GM21529 (cell line): ENCODE results near the gene PID1.
"Not testable (repeated sequence)": the region's sequence is repeated elsewhere in the genome, so short reads cannot be mapped to it uniquely, and the experiment has no call there.

Experiments used
- ATAC-seq: cut with Tn5 transposase; IDR thresholded peaks from one replicate; pipeline ENCODE4 v1.9.1; 2021; ENCODE audit not compliant: unreplicated experiment

The PID1 gene

DNA sequence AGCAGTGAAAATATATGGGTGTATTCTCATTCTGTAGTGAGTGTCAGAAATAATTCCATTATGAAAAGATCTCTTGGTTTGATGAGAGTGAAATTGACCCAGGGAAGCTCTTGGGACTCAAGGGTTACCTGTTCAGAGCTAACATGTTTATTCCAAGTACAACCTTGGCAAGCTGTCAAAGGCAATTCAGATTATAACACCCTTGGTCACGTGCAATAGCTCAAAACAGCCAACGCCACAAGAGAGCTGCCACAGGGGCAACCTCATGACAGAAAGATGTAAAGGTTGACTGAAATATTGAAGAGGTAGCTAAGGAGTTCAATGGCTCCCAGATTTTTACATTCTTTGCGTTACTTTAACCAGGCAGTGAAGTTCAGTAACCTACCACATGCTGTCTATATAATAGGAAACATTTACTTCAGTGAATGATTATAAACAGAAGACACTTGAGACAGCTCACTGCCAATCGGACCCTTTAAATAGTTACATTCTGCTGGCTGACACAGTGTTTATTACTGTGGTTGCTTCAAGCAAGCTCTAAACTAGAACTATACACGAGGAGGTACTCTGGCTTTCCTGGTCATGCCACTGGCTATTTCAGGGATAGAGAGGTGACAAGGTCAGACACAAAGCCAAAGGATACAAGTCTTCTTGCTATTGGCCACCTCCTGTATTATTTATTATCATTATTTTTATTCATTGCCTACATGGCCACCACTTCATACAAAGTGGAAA is 187.3 kb downstream of the PID1 start:
- no peak for ATAC-seq

DNA sequence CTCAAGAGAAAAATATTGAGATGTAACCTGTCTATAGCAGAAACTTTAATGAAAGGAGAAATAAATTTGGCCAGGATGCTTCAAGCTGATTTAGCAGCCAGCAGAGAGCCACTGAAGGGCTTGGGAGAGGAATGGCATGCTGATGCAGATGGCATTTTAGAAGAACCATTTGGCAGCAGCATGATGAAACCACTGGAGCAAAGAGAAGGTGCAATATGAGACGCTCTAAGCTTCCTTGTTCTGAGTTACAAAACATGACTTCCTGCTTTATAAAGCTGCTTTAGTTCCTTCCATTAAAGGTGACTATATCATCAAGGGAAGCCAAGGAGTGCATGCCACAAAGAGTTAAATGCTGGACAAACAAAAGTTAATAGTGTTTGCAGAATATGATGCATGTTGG is 189.7 kb downstream of the PID1 start:
- no peak for ATAC-seq

DNA sequence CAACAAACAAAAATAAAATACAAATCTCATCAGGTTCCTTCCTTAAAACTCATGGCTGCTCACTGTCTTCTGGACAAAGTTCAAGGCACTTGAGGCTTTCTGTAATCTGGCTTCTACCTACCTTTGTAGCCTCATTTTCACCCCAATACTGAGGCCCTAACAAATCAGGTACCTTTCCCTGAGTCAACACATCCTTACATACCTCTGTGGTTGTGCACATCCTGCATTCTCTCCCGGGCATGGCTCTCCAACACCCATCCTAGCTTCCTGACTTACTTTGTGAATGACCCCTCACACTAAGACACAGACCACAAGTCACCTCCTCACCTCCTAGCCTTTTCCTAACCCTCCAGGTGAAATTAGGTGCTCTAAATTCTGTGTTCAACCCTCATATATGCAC is 190.9 kb downstream of the PID1 start:
- ATAC-seq = no peak

DNA sequence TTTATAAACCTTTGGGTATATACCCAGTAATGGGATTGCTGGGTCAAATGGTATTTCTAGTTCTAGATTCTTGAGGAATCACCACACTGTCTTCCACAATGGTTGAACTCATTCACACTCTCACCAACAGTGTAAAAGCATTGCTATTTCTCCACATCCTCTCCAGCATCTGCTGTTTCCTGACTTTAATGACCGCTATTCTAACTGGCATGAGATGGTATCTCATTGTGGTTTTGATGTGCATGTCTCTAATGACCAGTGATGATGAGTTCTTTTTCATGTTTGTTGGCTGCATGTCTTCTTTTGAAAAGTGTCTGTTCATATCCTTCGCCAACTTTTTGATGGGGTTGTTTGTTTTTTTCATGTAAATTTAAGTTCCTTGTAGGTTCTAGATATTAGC is 194.2 kb downstream of the PID1 start:
- not testable (repeated sequence) for ATAC-seq

DNA sequence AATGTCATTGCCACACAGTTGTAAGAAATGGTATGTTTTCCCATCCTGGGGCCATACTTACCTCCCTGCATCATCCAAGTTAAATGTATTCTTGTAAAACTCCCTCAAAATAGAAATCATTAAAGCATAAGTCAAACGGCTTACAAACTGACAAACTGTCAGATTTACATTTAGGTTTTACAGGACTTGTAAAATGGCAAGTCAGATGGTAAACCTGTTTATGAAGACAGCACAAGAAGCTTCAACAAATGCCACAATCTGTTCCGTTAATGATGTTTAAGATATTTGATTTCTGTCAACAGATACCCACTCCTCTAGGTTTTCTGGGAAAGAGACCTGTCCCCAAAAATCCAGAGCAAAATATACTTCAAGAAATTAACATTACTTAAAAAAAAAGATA is 197.2 kb downstream of the PID1 start:
- no peak for ATAC-seq

DNA sequence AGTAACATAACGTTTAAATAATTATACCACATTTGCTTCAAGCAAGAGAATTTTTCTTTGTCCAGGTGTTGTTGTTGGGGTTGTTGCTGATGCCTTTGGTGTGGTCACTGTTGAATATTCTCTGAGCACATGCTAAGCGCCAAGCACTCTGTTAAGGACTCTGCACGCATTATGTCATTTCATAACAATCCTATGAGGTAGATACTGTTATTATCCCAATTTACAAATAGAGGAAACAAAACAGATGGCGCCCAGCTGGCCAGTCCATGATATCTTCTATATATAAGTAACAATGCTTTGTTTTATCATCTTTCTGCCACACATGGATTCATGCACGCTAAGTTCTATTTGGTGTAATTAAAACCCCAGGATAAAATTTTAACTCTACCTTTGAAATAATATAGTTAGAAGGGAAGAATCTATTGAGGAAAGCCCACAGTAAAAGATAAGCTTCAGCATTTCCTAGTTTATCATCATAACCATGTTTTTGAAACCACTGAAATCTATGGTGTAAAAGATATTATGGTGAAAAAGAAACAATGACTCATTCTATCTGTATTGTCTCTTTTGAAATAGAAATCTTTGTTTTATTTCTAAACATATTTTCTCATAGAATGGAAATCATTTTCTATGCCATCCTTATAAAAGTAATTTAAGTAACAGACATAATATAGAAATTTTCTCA is 199.7 kb downstream of the PID1 start:
- no peak for ATAC-seq

DNA sequence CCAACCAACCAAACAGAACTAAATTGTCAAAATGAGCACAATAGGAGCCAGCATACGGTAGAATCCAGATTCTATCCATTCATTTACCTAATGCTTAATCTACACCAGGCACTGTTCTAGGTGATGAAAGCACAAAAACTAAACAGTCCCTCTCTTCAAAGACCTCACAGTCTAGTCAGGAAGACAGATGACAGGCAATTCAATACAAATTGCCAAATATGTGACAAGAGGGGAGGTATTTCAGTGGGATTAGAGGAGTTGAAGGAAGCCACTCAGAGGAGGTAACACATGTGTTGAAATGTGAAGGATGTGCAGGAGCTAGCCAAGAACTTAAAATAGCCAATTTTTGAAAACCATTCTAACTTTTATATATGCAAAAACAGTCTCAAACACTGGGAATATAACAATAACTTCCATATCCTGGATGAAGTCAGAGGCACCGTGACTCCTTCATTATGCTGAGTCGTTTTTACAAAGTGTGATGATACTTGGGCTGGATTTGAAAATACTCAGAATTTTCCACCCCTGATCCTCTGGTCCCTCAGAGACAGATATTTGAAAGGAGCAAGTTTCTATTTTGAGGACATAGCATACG is 204.9 kb downstream of the PID1 start:
- no peak for ATAC-seq

DNA sequence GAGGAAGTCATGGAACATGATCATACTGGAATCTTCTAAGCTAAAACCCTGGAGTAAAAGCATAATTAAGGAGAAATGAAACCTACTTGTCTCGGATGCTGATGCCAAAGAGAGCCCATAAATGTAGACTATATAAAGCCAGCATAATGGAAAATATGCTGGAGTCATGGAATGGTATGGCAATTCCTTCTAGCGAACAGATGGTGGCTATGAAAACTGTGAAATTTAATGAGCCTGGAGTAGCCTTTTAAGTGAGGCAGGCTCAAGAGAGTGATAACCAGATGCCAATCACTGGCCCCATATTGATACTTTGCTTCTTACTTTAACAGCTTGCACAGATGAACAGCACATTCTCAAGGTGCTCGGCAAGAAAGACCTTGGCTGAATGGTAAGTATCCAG is 206.3 kb downstream of the PID1 start:
- ATAC-seq = no peak

DNA sequence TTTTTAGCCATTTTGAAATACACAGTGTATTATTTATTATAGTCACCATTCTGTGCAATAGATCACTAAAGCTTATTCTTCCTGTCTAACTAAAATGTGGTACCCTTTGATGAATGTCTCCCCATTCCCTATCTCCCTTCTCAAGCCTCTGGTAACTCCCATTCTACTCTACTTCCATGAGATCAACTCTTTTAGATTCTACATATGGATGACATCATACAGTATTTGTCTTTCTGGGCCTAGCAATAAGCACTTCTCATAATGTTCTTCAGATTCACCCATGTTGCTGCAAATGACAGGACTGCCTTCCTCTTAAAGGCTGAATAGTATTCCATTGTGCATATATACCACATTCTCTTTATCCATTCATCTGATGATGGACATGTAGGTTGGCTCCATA is 210.9 kb downstream of the PID1 start:
- ATAC-seq = no peak

DNA sequence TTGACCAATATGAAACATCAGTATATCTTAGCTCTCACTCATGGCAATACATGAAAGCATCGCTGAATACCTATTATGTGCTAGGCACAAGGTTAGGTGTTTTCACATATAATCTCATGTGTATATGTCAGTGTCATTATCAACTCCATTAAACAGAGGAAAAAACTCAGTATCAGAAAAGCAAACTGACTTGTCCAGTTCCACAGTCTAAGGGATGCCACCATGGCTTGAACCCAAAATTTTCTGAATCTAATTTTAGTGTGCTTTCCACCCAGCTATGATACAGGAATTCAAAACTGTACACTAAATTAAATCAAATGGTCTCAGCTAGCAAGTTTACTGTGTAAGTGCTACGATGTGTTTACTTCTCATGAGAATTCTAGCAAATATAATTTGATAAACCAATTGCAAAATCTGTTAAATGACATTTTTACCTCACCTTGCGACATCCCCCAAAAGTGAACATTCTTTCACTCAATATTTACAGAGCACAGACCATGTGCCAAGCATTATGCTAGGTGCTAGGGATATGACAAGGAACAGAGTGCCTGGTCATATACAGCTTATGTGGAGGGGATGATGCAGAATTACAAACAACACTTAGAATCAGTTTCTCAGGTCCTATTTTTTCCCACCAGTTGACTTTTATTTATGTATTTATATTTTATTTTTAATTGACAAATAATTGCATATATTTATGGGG is 211.6 kb downstream of the PID1 start:
- ATAC-seq = no peak

DNA sequence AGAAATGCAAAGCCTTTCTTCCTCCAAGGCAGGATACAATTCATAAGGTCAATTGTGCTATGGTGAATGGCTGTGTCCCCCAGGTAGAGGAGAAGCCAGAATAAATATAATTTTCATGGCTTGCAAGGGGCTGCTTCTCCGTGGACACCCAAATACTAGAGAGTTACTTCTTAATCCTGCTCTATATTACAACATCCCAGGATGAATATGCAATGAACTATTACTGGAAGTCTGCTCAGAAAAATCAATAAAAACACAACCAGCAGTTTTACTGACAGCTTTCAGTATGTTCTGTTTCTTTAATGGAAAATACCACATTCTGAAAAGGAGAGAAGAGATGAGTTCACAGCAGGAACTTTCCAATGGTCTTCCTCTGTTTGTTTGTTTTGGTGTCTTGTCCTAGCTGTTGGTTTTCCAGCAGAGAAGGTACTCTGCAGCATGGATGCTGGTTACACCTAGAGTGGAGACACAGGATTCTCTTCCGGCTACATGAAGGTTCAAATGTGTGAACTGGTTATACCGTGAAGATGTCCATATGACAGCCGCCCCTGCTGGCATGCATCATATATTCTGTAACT is 213.0 kb downstream of the PID1 start:
- ATAC-seq = no peak

DNA sequence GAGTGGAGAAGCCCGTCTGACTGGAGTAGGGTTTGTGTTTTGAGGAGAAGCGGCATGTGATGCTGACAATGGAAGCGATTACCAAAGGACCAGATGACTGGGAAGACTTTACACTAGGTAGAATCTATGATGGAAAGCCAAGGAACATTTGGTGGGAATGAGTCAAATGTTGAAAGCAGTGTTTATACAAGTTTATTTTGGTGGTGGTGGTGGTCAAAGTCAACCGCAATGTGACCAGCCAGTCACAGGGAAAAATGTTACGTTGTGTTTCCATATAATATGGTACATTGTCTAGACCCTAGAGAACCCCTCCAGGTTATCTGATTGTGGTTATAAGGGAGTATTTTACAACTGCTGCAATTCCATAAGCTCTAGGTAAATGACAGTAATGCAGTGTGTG is 216.8 kb downstream of the PID1 start:
- no peak for ATAC-seq

DNA sequence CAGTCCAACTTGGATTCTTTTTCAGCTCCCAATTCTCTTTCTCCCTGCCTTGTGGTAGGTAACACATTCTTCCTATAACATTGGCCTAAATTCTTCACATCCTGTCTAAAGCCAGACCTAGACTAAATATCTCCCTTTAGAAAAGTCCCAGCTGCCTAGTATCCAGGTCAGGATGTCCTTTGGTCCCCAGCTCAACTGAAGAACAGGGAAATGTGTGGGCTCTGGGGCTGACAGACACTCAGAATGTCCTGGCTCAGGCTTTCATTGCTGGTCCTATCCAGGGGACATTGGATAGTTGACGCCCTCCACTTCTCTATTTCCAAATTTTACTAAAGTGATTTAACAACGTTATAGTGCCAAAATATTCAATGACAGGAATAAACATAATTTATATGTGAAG is 219.3 kb downstream of the PID1 start:
- ATAC-seq = no peak

DNA sequence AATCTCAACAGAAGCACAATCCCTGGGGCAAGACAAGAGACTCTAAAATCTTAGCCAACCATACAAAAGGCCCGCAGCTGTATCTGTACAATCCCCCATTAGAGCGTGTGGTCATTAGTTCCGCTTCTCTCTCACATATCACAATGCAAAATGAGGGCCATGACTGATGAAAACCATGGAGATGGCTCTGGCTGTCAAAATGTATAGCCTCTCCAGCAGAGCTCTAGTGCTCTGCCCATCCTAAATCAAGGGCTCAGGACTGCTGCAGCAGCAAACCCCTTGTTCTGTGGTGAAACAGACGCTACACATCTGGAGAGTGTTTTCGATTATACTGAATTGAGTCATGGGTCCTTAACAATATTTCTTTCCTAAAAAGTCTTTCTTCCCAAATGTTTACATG is 221.0 kb downstream of the PID1 start:
- no peak for ATAC-seq

DNA sequence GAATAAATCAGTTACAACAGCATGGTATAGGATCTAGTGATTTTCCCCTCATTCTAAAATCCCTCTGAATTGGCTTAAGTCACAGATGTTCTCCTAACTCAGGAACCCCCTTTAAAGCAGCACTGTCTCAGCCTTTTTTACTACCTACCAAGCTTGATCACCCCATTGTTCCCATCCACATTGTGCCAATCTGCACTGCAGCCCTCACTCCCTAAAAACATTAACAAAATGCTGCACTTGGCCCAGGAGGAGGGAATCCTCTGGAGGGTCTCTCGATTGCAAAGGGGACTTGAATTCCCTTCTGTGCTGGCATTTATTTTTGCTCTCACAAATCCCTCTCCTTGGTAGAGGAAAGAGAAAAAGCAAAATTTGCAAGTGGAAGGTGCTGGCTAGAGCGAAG is 223.0 kb downstream of the PID1 start:
- ATAC-seq = no peak

DNA sequence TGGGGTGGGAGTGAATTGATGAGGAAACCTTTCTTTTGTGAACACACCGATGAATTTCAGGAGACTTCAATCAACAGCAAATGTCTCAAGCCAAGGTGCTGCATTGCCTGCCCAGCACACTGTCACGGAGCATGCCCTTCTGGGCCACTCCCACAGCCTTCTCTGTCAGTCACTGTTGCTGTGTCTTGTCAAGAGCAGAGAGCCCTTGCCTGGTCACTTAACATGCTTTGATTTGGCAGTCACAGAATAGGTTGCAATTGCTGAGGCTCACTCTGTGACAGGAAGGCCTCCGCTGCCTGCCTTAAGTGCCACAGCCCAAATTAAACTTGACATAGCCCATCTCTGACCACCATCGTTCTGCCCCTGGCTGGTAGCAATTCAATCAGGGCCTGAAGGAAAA is 225.4 kb downstream of the PID1 start:
- ATAC-seq = no peak

DNA sequence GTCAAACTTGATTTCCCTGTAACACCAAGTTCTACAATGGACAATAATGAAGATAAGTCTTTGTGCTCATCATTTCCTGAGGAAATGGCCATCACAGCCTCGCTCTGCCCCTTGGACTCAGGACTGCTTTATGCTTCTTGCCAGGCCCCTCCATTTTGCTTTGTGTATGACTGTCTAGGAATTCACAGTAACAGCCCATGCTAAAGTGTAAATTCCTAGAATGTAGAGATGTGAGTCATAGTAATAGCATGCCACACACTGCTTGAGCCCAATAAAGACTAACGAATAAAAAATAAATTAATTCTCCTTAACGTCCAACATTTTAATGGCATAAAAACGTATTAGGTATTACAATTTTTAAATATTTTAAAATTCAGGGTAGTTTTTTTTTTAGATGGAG is 226.5 kb downstream of the PID1 start:
- no peak for ATAC-seq

DNA sequence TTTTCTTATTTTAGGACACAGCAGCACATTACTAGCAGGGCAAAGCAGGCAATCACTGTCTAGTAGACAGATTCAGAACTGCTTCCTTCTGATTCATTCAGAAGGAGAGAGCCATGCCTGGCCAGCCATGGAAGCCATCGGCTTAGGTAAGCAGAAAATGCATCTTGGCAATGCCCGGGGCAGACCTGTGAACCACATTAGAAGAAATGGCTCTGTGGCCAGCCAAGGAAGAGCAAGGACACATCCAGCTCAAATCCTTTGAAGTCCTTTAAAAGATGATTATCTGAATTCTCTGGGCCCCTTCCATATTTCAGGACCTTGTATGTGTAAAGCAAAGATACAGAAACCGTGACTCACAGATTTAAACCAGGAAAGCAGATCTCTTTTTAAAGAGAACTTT is 227.4 kb downstream of the PID1 start:
- ATAC-seq = no peak

DNA sequence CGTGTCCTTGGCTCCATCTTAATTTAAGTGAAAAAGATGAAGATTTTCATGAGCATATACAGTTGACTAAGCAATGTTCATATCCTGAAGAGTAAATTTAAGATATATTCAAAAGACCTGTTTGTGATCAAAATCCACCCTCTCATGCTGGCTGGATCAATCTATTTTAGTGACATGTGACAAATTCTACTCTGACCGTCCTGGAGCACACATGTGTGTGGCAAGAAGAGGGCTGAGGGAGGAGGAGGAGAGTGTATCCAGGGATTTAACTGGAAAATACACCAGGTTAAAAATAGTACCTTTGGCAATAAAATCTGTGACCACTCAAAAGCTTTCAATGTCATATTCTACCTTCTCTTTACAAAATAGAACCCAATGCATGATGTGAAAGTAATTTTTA is 228.7 kb downstream of the PID1 start:
- no peak for ATAC-seq

DNA sequence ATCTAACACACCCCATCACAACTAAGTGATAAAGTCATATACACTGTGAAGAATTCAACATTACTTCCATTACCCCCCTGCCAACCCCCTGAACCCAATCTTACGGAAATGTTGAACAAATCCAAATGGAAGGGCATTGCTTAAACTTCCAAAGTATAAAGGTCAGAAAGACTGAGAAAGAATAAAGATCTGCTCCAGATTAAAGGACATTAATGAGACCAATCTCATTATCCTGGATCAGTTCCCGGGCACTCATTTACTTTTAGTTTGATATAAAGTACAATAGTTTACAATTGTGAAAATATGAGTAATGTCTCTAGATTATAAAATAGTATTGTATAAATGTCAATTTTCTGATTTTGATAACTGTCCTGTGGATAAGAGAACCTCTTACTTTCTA is 229.4 kb downstream of the PID1 start:
- ATAC-seq = no peak

DNA sequence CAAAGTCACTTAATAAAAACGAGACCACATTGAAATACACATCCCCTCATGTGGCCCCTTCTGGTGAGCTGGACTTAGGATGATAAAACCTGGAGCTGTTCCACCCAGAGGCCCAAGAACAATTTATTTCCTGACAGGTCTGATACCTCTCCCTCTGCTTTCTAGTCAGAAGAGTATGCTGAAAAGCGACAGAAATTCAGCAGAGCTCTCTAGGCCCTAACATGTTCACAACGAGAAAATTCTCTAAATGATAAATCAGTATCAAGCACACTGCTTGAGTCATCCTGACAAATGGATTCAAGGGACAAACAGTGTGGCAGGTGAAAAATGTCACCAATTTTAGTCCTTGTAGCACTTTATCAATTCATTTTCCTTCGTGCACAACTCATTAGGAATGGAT is 233.5 kb downstream of the PID1 start:
- ATAC-seq = no peak

DNA sequence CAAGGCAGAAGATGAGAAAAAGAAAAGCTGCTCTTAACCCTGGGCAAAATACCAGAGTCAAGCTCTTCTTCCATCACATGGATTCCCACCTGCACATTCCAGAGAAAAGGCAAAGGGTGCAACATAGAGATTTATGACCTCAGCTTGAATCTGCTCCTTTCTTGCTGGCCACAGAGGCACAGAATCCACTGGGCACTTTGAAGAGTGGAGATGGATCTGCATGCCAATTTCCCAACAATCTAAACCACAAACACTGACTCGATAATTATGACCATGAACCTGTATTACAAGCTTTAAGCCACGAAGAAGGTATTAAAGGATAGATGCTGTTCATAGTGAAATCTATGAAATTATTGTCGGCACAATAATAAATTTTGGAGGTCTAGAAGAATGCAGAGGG is 237.3 kb downstream of the PID1 start:
- ATAC-seq = no peak
